Measurements from ENCODE around the gene MGAT5.
"Not testable (repeated sequence)": the region's sequence is repeated elsewhere in the genome, so short reads cannot be mapped to it uniquely, and the experiment has no call there.

Gene MGAT5

GRCh38 chr2:134469516-134470115, 215.7 kb downstream of the MGAT5 start:
- no peak for DNase-seq (ENCODE audit: low spot score)

- DNase-seq (ENCODE audit: low spot score): no peak
Measured at GRCh38 chr2:134470561-134471168, 216.8 kb downstream of the MGAT5 start.

GRCh38 chr2:134476982-134477381, 223.1 kb downstream of the MGAT5 start:
- DNase-seq (ENCODE audit: low spot score): not testable (repeated sequence)

- DNase-seq (ENCODE audit: low spot score): no peak
Measured at GRCh38 chr2:134479696-134480330, 225.9 kb downstream of the MGAT5 start.

GRCh38 chr2:134482131-134482723, 228.4 kb downstream of the MGAT5 start:
- DNase-seq (ENCODE audit: low spot score): no peak

DNA sequence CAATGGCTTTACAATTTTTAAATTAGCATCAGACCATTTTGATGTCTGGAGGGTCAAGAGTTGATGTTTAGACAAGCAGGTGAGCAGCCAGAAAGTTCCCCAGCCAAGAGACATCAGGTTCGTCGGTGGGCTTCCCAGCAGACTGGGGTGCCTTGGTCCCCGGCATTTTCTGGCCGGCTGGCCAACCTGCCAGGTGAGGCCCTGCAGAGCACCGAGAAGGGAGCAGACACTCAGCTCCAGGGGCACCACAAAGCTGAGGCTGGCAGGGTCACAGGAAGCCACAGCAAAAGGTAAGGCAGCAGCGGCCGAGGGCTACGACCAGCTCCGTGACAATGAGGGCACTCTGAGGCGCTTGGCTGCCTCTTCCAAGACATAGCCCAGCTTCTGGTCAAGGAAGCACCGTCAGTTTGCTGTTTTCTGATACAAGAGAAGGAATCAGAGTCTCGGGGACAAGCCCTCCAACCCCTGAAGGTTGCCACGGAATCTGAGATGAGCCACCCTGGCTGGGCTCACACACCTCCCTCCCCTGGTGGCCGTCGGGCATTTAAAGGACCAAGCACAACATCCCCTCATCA, 229.0 kb downstream of the MGAT5 start:
- DNase-seq (ENCODE audit: low spot score): no peak

DNA sequence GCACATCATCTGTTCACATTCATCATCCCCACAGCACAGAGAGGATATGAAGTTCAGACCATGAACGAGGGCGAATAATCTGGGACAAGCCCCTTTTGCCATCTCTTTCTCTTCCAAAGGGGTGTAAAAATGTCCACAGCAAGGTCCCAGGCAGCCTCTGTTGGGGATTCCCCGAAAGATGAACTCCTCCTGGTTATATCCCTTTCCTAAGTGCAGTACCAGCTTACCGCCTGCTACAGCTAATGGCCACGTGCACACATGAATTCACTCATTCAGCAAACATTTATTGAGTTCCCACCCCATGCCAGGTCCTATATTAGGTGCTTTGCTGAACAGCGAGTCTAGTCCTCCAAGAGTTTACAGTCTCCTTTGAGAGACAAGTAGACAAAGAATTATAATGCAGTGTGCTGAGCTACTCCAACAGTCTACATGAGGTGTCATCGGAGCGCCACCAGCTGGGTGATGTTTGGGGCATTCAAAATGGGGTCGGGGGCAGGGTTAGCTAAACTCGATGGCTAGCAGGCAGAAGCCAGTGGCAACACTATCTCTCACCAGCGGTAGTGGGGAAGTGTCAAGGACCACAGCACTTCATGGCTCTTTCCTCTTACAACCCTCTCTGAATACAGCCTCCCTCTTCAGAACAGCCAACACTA, 236.0 kb downstream of the MGAT5 start:
- no peak for DNase-seq (ENCODE audit: low spot score)

DNA sequence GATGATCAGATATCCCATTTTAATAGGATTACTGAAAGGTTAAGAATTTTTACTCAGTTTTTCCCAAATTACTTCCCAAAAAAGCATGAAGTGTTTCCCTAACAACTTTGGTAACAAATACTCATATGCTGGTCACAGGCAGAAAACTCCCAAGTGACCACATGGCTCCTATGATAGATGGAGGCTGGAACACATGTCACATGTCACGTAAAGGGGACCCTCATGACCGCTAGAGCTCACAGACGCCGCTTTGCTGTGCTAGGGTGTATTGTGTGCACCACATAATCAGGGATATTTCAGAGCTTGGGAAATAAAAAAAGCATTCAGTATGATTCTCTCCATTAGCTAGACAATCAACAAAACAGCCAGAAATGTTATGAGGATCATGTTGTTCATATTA, 236.7 kb downstream of the MGAT5 start:
- DNase-seq (ENCODE audit: low spot score): no peak

GRCh38 chr2:134491022-134491421, 237.2 kb downstream of the MGAT5 start:
- DNase-seq (ENCODE audit: low spot score): no peak

GRCh38 chr2:134491771-134492441, 238.0 kb downstream of the MGAT5 start:
- no peak for DNase-seq (ENCODE audit: low spot score)

DNA sequence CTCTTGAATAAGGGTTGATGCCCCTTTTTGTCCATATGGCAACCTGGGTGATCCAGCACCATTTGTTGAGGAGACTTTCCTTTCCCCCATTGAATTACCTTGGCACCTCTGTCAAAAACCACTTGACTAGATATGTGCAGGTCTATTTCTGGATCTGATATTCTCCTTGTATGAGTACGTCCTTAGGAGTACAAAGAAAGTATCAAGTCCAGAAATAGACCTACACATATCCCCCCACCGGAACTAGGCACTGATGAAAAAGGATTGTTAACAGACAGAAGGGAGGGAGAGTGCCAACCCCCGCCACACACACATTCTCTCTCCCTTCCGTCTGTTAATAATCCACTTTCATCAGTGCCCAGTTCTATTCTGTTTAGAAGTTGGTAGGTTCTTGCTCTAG, 239.9 kb downstream of the MGAT5 start:
- no peak for DNase-seq (ENCODE audit: low spot score)

DNA sequence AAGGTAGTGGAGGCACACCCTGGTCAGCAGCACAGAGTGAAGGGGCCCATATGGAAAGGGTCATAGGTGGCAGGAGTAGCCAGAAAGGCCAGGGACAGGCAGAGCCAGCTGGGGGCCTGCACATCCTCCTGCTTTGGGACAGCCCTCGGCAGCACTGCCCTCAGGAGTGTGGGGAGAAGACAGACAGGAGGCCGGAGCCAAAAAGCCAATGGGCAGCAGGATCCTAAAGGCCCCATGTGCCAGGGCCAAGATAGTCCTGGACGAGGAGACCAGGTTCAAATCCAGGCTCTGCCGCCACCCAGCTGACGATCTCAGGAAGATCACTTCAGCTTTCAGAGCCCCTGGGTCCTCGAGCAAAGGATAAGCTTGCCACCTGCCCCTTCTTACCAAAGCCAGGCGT, 244.8 kb downstream of the MGAT5 start:
- no peak for DNase-seq (ENCODE audit: low spot score)

DNA sequence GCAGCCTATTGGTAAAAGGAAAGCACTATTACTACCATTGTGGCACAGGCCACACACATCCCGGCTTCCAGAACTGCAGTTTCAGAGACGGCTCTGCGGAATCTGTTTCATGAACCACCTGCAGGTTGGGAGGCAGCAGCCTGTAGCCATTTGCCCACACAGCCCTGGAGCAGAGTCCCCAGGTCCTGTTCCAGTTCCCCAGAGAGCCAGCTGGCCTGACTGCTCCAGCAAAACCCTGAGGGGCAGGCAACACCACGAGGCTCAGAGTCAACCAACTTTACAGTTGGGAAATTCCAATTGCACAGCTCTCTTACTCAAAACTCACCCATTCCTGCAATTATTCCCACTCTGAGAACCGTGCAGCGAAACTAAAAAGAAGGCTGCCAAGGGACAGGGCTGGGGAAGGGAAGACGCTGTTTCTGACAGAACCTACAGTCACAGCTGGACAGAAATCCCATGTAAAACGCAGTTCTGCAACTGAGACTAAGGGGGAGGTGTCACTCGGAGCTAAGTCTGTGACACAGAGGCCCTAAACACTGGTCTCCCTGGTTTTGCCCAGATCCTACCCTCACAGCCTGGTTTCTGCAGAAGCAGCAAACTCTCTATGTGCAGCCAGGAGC, 245.5 kb downstream of the MGAT5 start:
- no peak for DNase-seq (ENCODE audit: low spot score)

DNA sequence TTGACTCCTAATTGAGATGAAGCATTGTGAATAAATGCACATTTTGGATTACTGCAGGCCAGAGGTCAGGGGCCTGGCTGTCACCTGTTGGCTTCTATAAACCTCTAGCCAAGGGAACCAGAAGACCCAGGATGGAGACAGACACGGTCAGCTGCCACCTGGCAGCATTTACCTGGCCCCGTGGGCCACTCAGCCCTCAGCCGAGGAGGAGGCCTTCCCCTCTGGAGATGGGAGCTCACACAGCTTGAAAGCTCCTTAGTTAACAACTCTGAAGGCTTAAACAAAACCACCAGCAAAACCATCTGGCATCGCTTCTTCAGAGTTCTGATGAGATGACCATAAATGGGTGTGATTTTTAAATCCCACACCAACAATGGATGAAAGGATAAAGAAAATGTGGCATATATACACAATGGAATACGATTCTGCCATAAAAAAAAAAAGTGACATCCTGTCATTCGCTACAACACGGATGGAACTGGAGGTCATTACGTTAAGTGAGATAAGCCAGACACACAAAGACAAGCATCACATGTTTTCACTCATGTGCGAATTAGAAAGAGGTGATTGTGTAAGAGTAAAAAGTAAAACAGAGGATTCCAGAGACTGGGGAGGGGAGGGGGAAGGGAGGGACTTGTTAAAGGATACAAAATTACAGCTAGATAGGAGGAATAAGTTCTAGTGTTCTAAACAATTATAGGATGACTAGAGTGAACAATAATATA, 246.5 kb downstream of the MGAT5 start:
- DNase-seq (ENCODE audit: low spot score): no peak

GRCh38 chr2:134501476-134502091, 247.7 kb downstream of the MGAT5 start:
- DNase-seq (ENCODE audit: low spot score): no peak

DNA sequence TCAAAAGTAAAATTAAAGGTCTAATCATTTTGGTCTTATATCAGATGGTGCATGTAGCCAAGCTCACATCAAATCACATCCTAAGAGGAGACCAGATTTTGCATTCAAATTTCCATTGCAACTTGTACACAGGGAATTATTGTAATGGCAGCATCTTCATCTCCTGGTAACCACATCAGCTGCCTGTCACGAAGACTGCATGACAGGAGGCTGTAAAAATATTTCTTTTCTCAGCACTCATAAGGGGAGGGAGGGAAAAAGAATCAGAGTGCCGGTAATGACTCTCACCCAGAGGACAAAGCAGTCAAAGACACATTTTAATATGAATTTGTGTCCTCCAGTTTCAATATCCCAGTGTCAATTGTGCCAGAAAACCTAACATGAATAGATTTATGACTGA, 248.2 kb downstream of the MGAT5 start:
- no peak for DNase-seq (ENCODE audit: low spot score)

Data from pons (tissue), 1 donor.